ENCODE measurements around the gene RLF.

DNA sequence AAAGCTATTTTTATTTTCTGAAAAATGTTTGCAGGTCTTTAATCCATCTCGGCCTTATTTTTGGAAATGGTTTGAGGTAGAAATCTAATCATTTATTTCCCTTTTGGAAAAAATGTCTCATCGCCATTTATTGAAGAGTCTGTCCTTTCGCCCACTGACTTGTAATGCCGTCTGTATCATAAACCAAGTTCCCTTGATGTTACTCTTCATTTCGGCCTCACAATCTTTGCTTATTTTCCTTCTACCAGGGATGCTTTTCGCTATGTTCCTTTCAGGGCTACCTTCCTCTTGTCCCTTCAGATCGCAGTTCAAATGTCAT is 422 bp upstream of the RLF start:
- TF ChIP-seq GATA2 (IDR thresholded peaks at IDR 0.05; ENCODE audit: low read depth, low read length) = no peak
- TF ChIP-seq GATA3 (IDR thresholded peaks at IDR 0.05; ENCODE audit: low read depth, low read length) = no peak

Data from SH-SY5Y (cell line).